IMR-90 (cell line): ENCODE data around the gene SYTL3. TPM values are rescaled to one million over a fixed set of nuclear protein-coding genes. Genes with fewer than 3 reads are reported as not detected.

Source experiments
- ATAC-seq: fragments of 200-7000 bp; cut with Tn5 transposase; 2 replicates; pipeline ENCODE4 v1.9.1; 2020; ENCODE audit warnings: low read depth, mild to moderate bottlenecking, moderate library complexity
- BruUV-seq: library from RNA; stranded (reverse); fragments of 400-500 nt; replicated peaks from 2 replicates; lab custom pipeline; 2021; lab: Mats Ljungman, UMichigan
- CTCF ChIA-PET: fragments of 300-600 bp; formaldehyde crosslinking; extraction: SDS; loops from one replicate; lab custom pipeline; 2021; ENCODE audit warnings: antibody characterized with exemption; lab: Yijun Ruan, JAX
- POLR2A ChIA-PET: fragments of 300-600 bp; sonication (Branson Sonifier 250); formaldehyde crosslinking; loops from one replicate; lab custom pipeline; 2022; ENCODE audit warnings: antibody characterized with exemption; ENCODE audit not compliant: unreplicated experiment; lab: Charles Lee
- DNase-seq: peaks from one replicate; pipeline ENCODE4 v3.0.0; 2013
- H2AFZ ChIP-seq: replicated peaks from 2 replicates; pipeline ENCODE3; 2013; ENCODE audit warnings: low read length, mild to moderate bottlenecking; ENCODE audit not compliant: poor library complexity
- H2AK5ac ChIP-seq: 2 replicates; pipeline ENCODE4 v1.6.1; 2013; ENCODE audit warnings: low read depth, low read length, inconsistent platforms
- H2AK9ac ChIP-seq: replicated peaks from 2 replicates; pipeline ENCODE3; 2013; ENCODE audit warnings: mild to moderate bottlenecking, low read depth, low read length, moderate library complexity; ENCODE audit not compliant: poor library complexity
- H2BK120ac ChIP-seq: 2 replicates; pipeline ENCODE4 v1.6.1; 2013; ENCODE audit warnings: low read depth, low read length, inconsistent platforms
- H2BK15ac ChIP-seq: 3 replicates; pipeline ENCODE4 v1.6.1; 2013; ENCODE audit warnings: low read depth, low read length, inconsistent platforms
- H2BK20ac ChIP-seq: 2 replicates; pipeline ENCODE4 v1.6.1; 2013; ENCODE audit warnings: low read depth, mild to moderate bottlenecking, inconsistent platforms, low read length, moderate library complexity
- H2BK5ac ChIP-seq: 2 replicates; pipeline ENCODE4 v1.6.1; 2013; ENCODE audit warnings: mild to moderate bottlenecking, low read depth, low read length, inconsistent platforms; ENCODE audit not compliant: poor library complexity, severe bottlenecking
- H3K14ac ChIP-seq: replicated peaks from 2 replicates; pipeline ENCODE4 v1.6.1; 2013; ENCODE audit warnings: low read depth, low read length, inconsistent platforms
- H3K18ac ChIP-seq: 2 replicates; pipeline ENCODE4 v1.6.1; 2013; ENCODE audit warnings: low read depth, low read length, control low read depth
- H3K23ac ChIP-seq: 2 replicates; pipeline ENCODE4 v1.6.1; 2013; ENCODE audit warnings: low read depth, low read length, inconsistent platforms
- H3K27ac ChIP-seq: 2 replicates; pipeline ENCODE4 v1.5.1; 2013; ENCODE audit warnings: mild to moderate bottlenecking, control low read depth, low read length; ENCODE audit not compliant: insufficient read depth
- H3K27me3 ChIP-seq: 2 replicates; pipeline ENCODE4 v1.6.1; 2013; ENCODE audit warnings: low read length; ENCODE audit not compliant: control insufficient read depth, insufficient read depth
- H3K36me3 ChIP-seq: 2 replicates; pipeline ENCODE4 v1.6.1; 2013; ENCODE audit warnings: low read length, mixed read lengths; ENCODE audit not compliant: control insufficient read depth, insufficient read depth
- H3K4ac ChIP-seq: 2 replicates; pipeline ENCODE4 v1.6.1; 2013; ENCODE audit warnings: low read depth, low read length, inconsistent platforms
- H3K4me1 ChIP-seq: 2 replicates; pipeline ENCODE4 v1.6.1; 2013; ENCODE audit warnings: low read length, mixed read lengths; ENCODE audit not compliant: control insufficient read depth, insufficient read depth
- H3K4me2 ChIP-seq: 2 replicates; pipeline ENCODE4 v1.6.1; 2013; ENCODE audit warnings: low read depth, mild to moderate bottlenecking, control low read depth, low read length, moderate library complexity
- H3K4me3 ChIP-seq: 2 replicates; pipeline ENCODE4 v1.5.1; 2013; ENCODE audit warnings: low read depth, mild to moderate bottlenecking, control low read depth, low read length, moderate library complexity; ENCODE audit not compliant: insufficient read depth
- H3K56ac ChIP-seq: 2 replicates; pipeline ENCODE4 v1.6.1; 2013; ENCODE audit warnings: low read length, inconsistent platforms; ENCODE audit not compliant: insufficient read depth; ENCODE audit errors: extremely low read depth
- H3K79me1 ChIP-seq, 2 experiments: 2 replicates each; pipeline ENCODE4 v1.6.1; 2013; ENCODE audit warnings: low read length in 2 of 2, inconsistent platforms in 1 of 2, low read depth in 1 of 2
- H3K9ac ChIP-seq: 2 replicates; pipeline ENCODE4 v1.6.1; 2013; ENCODE audit warnings: low read depth, low read length, control low read depth
- H3K9me1 ChIP-seq: 2 replicates; pipeline ENCODE4 v1.6.1; 2013; ENCODE audit warnings: low read length, inconsistent platforms; ENCODE audit not compliant: insufficient read depth
- H3K9me3 ChIP-seq: 2 replicates; pipeline ENCODE4 v1.6.1; 2013; ENCODE audit warnings: low read length; ENCODE audit not compliant: control insufficient read depth, insufficient read depth
- H4K20me1 ChIP-seq: 2 replicates; pipeline ENCODE4 v1.6.1; 2013; ENCODE audit warnings: low read length, inconsistent platforms; ENCODE audit not compliant: insufficient read depth
- H4K5ac ChIP-seq: 2 replicates; pipeline ENCODE4 v1.6.1; 2013; ENCODE audit warnings: mild to moderate bottlenecking, low read depth, low read length, control low read depth
- H4K8ac ChIP-seq, 2 experiments: 2 replicates each; pipeline ENCODE4 v1.6.1; 2013; ENCODE audit warnings: low read depth in 2 of 2, low read length in 2 of 2, control low read depth in 1 of 2, inconsistent platforms in 1 of 2
- H4K91ac ChIP-seq: 2 replicates; pipeline ENCODE4 v1.6.1; 2013; ENCODE audit warnings: low read depth, low read length, inconsistent platforms; ENCODE audit not compliant: insufficient read depth
- CEBPB ChIP-seq: IDR thresholded peaks from 2 replicates; pipeline ENCODE4 v1.6.1; 2012; ENCODE audit warnings: low read depth, low read length, improper control_type of control experiment
- MAFK ChIP-seq: IDR thresholded peaks from 2 replicates; pipeline ENCODE4 v1.6.1; 2012; ENCODE audit warnings: low read depth, low read length, improper control_type of control experiment
- NFE2L2 ChIP-seq: fragments of 150-350 bp; IDR thresholded peaks from 2 replicates; pipeline ENCODE4 v1.6.1; 2016; ENCODE audit warnings: low read depth, mild to moderate bottlenecking, low read length
- RAD21 ChIP-seq: IDR thresholded peaks from 2 replicates; pipeline ENCODE4 v1.6.1; 2012; ENCODE audit warnings: low read length, improper control_type of control experiment
- WGBS, 2 experiments: methylation state at CpG; one replicate each; pipeline versions ENCODE4 v1.1.5 to v1.1.7; 2013; ENCODE audit warnings: missing lambda C conversion rate in 2 of 2; ENCODE audit not compliant: insufficient read length in 1 of 2; ENCODE audit errors: extremely low coverage in 2 of 2; 5-methylcytosine and 5-hydroxymethylcytosine counted together
- dilution Hi-C: fragments of 300-500 bp; cut with HindIII; formaldehyde crosslinking; loops from one replicate; pipeline ENCODE4 v1.14.3; 2018; ENCODE audit warnings: low sequenced_read_pairs; ENCODE audit not compliant: unreplicated experiment
- in situ Hi-C: fragments of 300-500 bp; cut with MboI; formaldehyde crosslinking; loops from 3 replicates; pipeline ENCODE4 v1.14.3; 2019; ENCODE audit warnings: low sequenced_read_pairs, inconsistent platforms, mixed read lengths
- intact Hi-C: fragments of 100-400 bp; cut with micrococcal nuclease; formaldehyde crosslinking; loops from 2 replicates; pipeline ENCODE4 v1.10.0; 2022
- polyA plus RNA-seq, 3 experiments: library from polyadenylated mRNA; depleted of rRNA; stranded (reverse); fragments of >200 nt; gene quantifications; 2 replicates each; pipeline ENCODE4 v1.2.3, GENCODE V29; 2012; ENCODE audit warnings: low replicate concordance in 1 of 3
- total RNA-seq: library from RNA; depleted of rRNA; stranded (reverse); fragments of >200 nt; gene quantifications from 2 replicates; pipeline ENCODE4 v1.2.3, GENCODE V29; 2012

The SYTL3 gene
- total and polyA plus RNA-seq, 2 of the 4 experiments (the other 2 are of a cell fraction) = 2.9 to 4.3 TPM

DNA sequence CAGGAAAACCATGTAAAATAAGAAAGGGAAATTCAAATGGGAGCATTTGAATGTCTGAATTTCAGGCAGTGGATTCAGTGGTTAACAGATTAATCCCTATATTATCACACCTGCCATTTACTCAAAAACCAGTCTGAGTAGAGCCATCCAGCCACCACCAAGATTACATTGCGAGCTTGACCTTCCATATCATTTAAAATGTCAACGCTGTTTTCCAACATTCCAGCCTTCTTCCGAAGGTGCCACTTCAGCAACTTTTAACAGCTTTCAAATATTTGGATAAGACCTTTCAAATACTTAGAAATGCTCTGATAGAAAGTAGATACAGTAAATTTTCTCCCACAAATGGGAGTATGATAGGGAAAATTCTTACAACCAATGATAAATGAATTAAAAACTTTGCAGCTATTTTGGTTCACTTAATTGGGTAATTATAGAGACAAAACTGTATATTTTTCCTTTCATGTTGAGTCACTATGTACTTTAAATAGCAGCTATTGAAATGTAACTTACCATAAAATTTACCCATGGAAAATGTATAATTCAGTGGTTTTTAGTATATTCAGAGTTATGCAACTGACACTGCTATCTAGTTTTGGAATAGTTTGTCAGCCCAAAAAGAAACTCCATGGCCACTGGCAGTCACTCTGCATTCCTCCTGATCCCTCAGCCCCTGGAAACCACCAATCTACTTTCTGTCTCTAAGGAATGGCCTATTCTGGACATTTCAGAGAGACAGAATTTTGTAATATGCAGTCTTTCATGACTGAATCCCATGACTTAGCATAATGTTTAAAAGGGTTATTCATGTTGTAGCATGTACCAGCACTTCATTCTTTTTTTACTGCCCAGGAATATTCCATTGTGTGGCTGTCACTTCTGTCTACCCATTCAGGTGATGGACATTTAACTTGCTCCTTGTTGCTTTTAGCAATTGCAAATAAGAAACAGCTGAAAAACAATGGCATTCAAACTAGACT is 147.8 kb downstream of the SYTL3 start:
- no peak overlapping the region for H2BK5ac ChIP-seq
- no TSS peak for BruUV-seq
- ChIA-PET POLR2A (interaction anchor here (0.5 kb wide), 1 partner anchor 22 kb away, joined by 7 read pairs; no protein-coding TSS in a partner anchor), CTCF (interaction anchor here (0.6 kb wide), 1 partner anchor 106 kb away, joined by 4 read pairs; no protein-coding TSS in a partner anchor)
- H2BK20ac ChIP-seq = no peak overlapping the region
- H3K4me3 ChIP-seq = no peak overlapping the region
- H4K20me1 ChIP-seq = peaks cover 51% of the 10 kb centered on the region; the same call in 1 of the 2 replicates
- intact Hi-C loops = loop anchor here (10.0 kb wide), 1 partner anchor 307 kb away; no protein-coding TSS in a partner anchor
- H3K9ac ChIP-seq = no peak overlapping the region
- no peak overlapping the region; the same call in 1 of the 2 replicates for H3K14ac ChIP-seq
- ATAC-seq = peak; percentile 65
- no peaks in the 10 kb centered on the region for H3K36me3 ChIP-seq
- H3K27ac ChIP-seq = no peak overlapping the region
- in situ Hi-C loops = loop anchor here (5.0 kb wide), 1 partner anchor 175 kb away; no protein-coding TSS in a partner anchor
- no peak overlapping the region for H3K18ac ChIP-seq
- H3K4me2 ChIP-seq = no peak overlapping the region
- H3K79me1 ChIP-seq = peaks cover 56 to 70% of the 10 kb centered on the region in 2 experiments
- no peak overlapping the region for H3K23ac ChIP-seq
- no peaks in the 10 kb centered on the region for H3K9me3 ChIP-seq
- no peak overlapping the region for H3K56ac ChIP-seq
- no peak overlapping the region for H2AK9ac ChIP-seq
- no peak overlapping the region for H2BK15ac ChIP-seq
- H4K8ac ChIP-seq = no peak overlapping the region; a peak in 1 of 4 replicates
- H2AK5ac ChIP-seq = no peak overlapping the region
- H4K5ac ChIP-seq = no peak overlapping the region
- peaks cover 11% of the 10 kb centered on the region for H3K4me1 ChIP-seq
- H2AFZ ChIP-seq = no peak overlapping the region
- dilution Hi-C loops = no loop called here
- no peak overlapping the region for H4K91ac ChIP-seq
- no CpG with 5 or more reads among the region's 3 CpGs for WGBS, 2 experiments
- H2BK120ac ChIP-seq = no peak overlapping the region
- peaks cover 25% of the 10 kb centered on the region for H3K9me1 ChIP-seq
- DNase-seq = peak; percentile 76
- no peaks in the 10 kb centered on the region for H3K27me3 ChIP-seq
- TF ChIP-seq NFE2L2 (peak; percentile 67), CEBPB (peak; percentile 70; the same call in 1 of the 2 replicates), RAD21 (no peak), MAFK (peak; percentile 37; the same call in 1 of the 2 replicates)
- no peak overlapping the region for H3K4ac ChIP-seq
